Gastroesophageal sphincter (tissue), 4 donors: Measurements from ENCODE around the gene BCAR3. TPM values are rescaled to one million over a fixed set of nuclear protein-coding genes. Genes with fewer than 3 reads are reported as not detected.
A peak's percentile ranks its signal among the peaks of the same experiment; 100 is the strongest.

Experiments used
- ATAC-seq: fragments of 150-250 bp; one replicate; pipeline ENCODE4 v1.9.1; 2016; ENCODE audit warnings: mild to moderate bottlenecking, moderate library complexity
- H3K27ac ChIP-seq, 4 donors: fragments of 200-600 bp; sonication (generic) in 3 of 4; 1 replicate in 3 of 4; 2 replicates in 1 of 4; pipeline ENCODE4 v1.5.1; 2016 to 2019
- H3K27me3 ChIP-seq: fragments of 200-600 bp; sonication (generic); one replicate; pipeline ENCODE4 v1.5.1; 2019
- H3K36me3 ChIP-seq, 2 donors: fragments of 200-600 bp; sonication (generic); one replicate each; pipeline ENCODE4 v1.5.1; 2019; ENCODE audit warnings: control low read depth in 1 of 2
- H3K4me1 ChIP-seq, 3 donors: fragments of 200-600 bp; sonication (generic); 1 replicate in 2 of 3; 2 replicates in 1 of 3; pipeline ENCODE4 v1.5.1; 2016 to 2019; ENCODE audit warnings: control low read depth in 2 of 3
- H3K4me3 ChIP-seq, 2 donors: fragments of 200-600 bp; sonication (generic); one replicate each; pipeline ENCODE4 v1.5.1; 2019; ENCODE audit warnings: mild to moderate bottlenecking in 1 of 2, moderate library complexity in 1 of 2
- H3K9me3 ChIP-seq, 3 donors: fragments of 200-600 bp; sonication (generic); one replicate each; pipeline ENCODE4 v1.5.1; 2017 to 2019; ENCODE audit warnings: control low read depth in 2 of 3
- CTCF ChIP-seq, 4 experiments: fragments of 200-600 bp in 2 of 4; fragments of 450-650 bp in 2 of 4; sonication (generic) in 1 of 4; IDR thresholded peaks; one replicate each; pipeline ENCODE4 v1.5.1; 2017 to 2019; ENCODE audit warnings: antibody characterized with exemption in 4 of 4, mild to moderate bottlenecking in 2 of 4, moderate library complexity in 2 of 4
- EP300 ChIP-seq: sonication (generic); formaldehyde crosslinking; IDR thresholded peaks from one replicate; pipeline ENCODE4 v1.6.1; 2017; ENCODE audit warnings: antibody characterized with exemption, mild to moderate bottlenecking
- POLR2A ChIP-seq, 2 donors: fragments of 450-650 bp; IDR thresholded peaks; one replicate each; pipeline ENCODE4 v1.6.1; 2017; ENCODE audit warnings: antibody characterized with exemption in 2 of 2, mild to moderate bottlenecking in 2 of 2, moderate library complexity in 1 of 2
- POLR2AphosphoS5 ChIP-seq: sonication (generic); formaldehyde crosslinking; IDR thresholded peaks from one replicate; pipeline ENCODE4 v1.6.1; 2017; ENCODE audit warnings: antibody characterized with exemption
- WGBS, 2 donors: methylation state at CpG; one replicate each; pipeline ENCODE4 v1.1.5; 2018; ENCODE audit warnings: low coverage in 1 of 2; 5-methylcytosine and 5-hydroxymethylcytosine counted together
- total RNA-seq, 4 donors: library from RNA; depleted of rRNA; stranded (reverse); fragments of >200 nt; gene quantifications; one replicate each; pipeline ENCODE4 v1.1.0, GENCODE V29; 2016

Gene BCAR3
- total RNA-seq, 4 donors from 2014 or later: 33.9 to 40.2 (median 38.3) TPM

- ATAC-seq: no peak
- TF ChIP-seq EP300 (no peak), POLR2A (IDR thresholded peaks at IDR 0.05) (no peak), CTCF (IDR thresholded peaks at IDR 0.05) (no peak), POLR2AphosphoS5 (no peak)
- WGBS, 2 donors: 92% methylated on average over 2 of the region's 2 CpGs
Measured at GRCh38 chr1:93712741-93713140, 31.1 kb upstream of the BCAR3 start.

GRCh38 chr1:93710499-93711453, 29.1 kb upstream of the BCAR3 start:
- Histone ChIP-seq H3K36me3 (no peaks in the 10 kb centered on the region), H3K27me3 (no peaks in the 10 kb centered on the region), H3K27ac (no peak overlapping the region), H3K9me3 (no peaks in the 10 kb centered on the region), H3K4me1 (peaks cover 0 to 32% (median 2%) of the 10 kb centered on the region in 3 donors), H3K4me3 (no peak overlapping the region)
- 68 to 69% methylated on average over 5 to 7 of the region's 10 CpGs for whole genome bisulfite sequencing, 2 donors
- TF ChIP-seq CTCF (IDR thresholded peaks at IDR 0.05): no peak
- TF ChIP-seq POLR2AphosphoS5: no peak
- no peak for TF ChIP-seq POLR2A (IDR thresholded peaks at IDR 0.05)
- no peak for ATAC-seq

More at GRCh38 chr1:93712741-93713140, 31.1 kb upstream of the BCAR3 start:
- Histone ChIP-seq H3K36me3 (no peaks in the 10 kb centered on the region), H3K27ac (no peak overlapping the region), H3K4me1 (peaks cover 0 to 41% (median 2%) of the 10 kb centered on the region in 3 donors), H3K4me3 (no peak overlapping the region), H3K9me3 (peaks cover 0 to 9% (median 0%) of the 10 kb centered on the region in 3 donors), H3K27me3 (no peaks in the 10 kb centered on the region)

- Histone ChIP-seq H3K27me3 (no peaks in the 10 kb centered on the region), H3K9me3 (no peaks in the 10 kb centered on the region), H3K36me3 (no peaks in the 10 kb centered on the region), H3K4me1 (peaks cover 0 to 20% (median 0%) of the 10 kb centered on the region in 3 donors), H3K27ac (peak overlapping the region in 2 of 4 donors; percentile 17 to 29), H3K4me3 (no peak overlapping the region)
- ATAC-seq: no peak
- TF ChIP-seq POLR2A (IDR thresholded peaks at IDR 0.05) (no peak), EP300 (no peak), CTCF (IDR thresholded peaks at IDR 0.05) (no peak), POLR2AphosphoS5 (no peak)
- whole genome bisulfite sequencing, 2 donors: 6 to 21% methylated on average over 4 to 9 of the region's 9 CpGs
Measured at GRCh38 chr1:93708734-93709481, 27.3 kb upstream of the BCAR3 start.

- H3K4me3 ChIP-seq: no peak overlapping the region
- H3K36me3 ChIP-seq: no peaks in the 10 kb centered on the region
- H3K9me3 ChIP-seq: no peaks in the 10 kb centered on the region
- TF ChIP-seq EP300: no peak
- WGBS, 2 donors: 86 to 94% methylated on average over 2 to 5 of the region's 5 CpGs
- no peaks in the 10 kb centered on the region for H3K27me3 ChIP-seq
- peaks cover 0 to 20% (median 0%) of the 10 kb centered on the region in 3 donors for H3K4me1 ChIP-seq
- H3K27ac ChIP-seq: no peak overlapping the region
- no peak for ATAC-seq
Measured at GRCh38 chr1:93707956-93708355, 26.3 kb upstream of the BCAR3 start.

GRCh38 chr1:93705892-93706500, 24.4 kb upstream of the BCAR3 start:
- ATAC-seq: no peak
- Histone ChIP-seq H3K27ac (no peak overlapping the region), H3K36me3 (no peaks in the 10 kb centered on the region), H3K4me1 (peaks cover 0 to 35% (median 0%) of the 10 kb centered on the region in 3 donors), H3K9me3 (no peaks in the 10 kb centered on the region), H3K27me3 (no peaks in the 10 kb centered on the region), H3K4me3 (no peak overlapping the region)
- 88 to 100% methylated on average over 1 to 2 of the region's 3 CpGs for WGBS, 2 donors
- TF ChIP-seq POLR2AphosphoS5 (no peak), POLR2A (IDR thresholded peaks at IDR 0.05) (no peak), EP300 (no peak), CTCF (IDR thresholded peaks at IDR 0.05) (no peak)
